OCI-LY7 (cell line): Measurements from ENCODE around the gene NFATC3.

Source experiments
- EZH2phosphoT487 ChIP-seq: fragments of 200-600 bp; sonication (generic); IDR thresholded peaks from 2 replicates; pipeline ENCODE4 v1.6.1; 2018; ENCODE audit warnings: low read depth, borderline replicate concordance, mild to moderate bottlenecking, mixed run types, antibody characterized with exemption, low read length, moderate library complexity, mixed read lengths
- TF ChIP-seq, protein P1 (sequence below): fragments of 200-600 bp; sonication (generic); conservative IDR thresholded peaks from 2 replicates; pipeline ENCODE4 v1.5.1; 2014; ENCODE audit warnings: mild to moderate bottlenecking, antibody characterized with exemption, low read length, moderate library complexity, mixed read lengths

DNA sequence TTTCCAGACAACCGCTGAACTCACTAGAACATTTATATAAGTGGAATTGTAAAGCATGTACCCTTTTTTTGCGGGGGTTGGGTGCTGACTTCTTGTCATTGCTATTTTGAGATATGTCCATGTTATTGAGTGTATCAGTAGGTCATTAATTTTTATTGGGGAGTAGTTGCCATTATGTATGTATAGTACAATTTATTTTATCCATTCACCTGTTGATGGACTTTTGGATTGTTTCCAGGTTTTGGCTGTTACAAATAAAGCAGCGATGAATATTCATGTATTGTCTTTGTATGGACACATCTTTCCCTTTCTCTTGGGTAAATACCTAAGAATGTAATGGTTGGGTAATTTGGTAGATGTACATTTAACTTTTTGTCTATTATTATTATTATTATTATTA is 12.7 kb downstream of the NFATC3 start:
- TF ChIP-seq, protein P1, sequence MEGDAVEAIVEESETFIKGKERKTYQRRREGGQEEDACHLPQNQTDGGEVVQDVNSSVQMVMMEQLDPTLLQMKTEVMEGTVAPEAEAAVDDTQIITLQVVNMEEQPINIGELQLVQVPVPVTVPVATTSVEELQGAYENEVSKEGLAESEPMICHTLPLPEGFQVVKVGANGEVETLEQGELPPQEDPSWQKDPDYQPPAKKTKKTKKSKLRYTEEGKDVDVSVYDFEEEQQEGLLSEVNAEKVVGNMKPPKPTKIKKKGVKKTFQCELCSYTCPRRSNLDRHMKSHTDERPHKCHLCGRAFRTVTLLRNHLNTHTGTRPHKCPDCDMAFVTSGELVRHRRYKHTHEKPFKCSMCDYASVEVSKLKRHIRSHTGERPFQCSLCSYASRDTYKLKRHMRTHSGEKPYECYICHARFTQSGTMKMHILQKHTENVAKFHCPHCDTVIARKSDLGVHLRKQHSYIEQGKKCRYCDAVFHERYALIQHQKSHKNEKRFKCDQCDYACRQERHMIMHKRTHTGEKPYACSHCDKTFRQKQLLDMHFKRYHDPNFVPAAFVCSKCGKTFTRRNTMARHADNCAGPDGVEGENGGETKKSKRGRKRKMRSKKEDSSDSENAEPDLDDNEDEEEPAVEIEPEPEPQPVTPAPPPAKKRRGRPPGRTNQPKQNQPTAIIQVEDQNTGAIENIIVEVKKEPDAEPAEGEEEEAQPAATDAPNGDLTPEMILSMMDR: no peak
- no peak for TF ChIP-seq EZH2phosphoT487
